ENCODE measurements around the gene SF3B2.
"Not testable (repeated sequence)": the region's sequence is repeated elsewhere in the genome, so short reads cannot be mapped to it uniquely, and the experiment has no call there.

DNA sequence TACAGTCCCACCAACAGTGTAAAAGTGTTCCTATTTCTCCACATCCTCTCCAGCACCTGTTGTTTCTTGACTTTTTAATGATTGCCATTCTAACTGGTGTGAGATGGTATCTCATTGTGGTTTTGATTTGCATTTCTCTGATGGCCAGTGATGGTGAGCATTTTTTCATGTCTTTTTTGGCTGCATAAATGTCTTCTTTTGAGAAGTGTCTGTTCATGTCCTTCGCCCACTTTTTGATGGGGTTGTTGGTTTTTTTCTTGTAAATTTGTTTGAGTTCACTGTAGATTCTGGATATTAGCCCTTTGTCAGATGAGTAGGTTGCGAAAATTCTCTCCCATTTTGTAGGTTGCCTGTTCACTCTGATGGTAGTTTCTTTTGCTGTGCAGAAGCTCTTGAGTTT is 40.0 kb downstream of the SF3B2 start:
- TF ChIP-seq CTCF (IDR thresholded peaks at IDR 0.05; ENCODE audit: low read depth, low read length); POLR2A (IDR thresholded peaks at IDR 0.05; ENCODE audit: extremely low read depth, insufficient read length); MYC (IDR thresholded peaks at IDR 0.05; ENCODE audit: low read depth, low read length): not testable (repeated sequence)
- TF ChIP-seq, protein P1, sequence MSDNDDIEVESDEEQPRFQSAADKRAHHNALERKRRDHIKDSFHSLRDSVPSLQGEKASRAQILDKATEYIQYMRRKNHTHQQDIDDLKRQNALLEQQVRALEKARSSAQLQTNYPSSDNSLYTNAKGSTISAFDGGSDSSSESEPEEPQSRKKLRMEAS (IDR thresholded peaks at IDR 0.05; ENCODE audit: low read depth, low read length): not testable (repeated sequence)

All from NB4 (cell line).